RWPE2 (cell line): ENCODE data around the gene ARL8B.

Experiments
- ATAC-seq: fragments of 200-7000 bp; cut with Tn5 transposase; 3 replicates; pipeline ENCODE4 v1.9.1; 2021; ENCODE audit warnings: low read depth
- DNase-seq: peaks from one replicate; pipeline ENCODE4 v3.0.0-alpha.2; 2020; ENCODE audit warnings: low spot score
- H3K27ac ChIP-seq: fragments of 450-650 bp; 2 replicates; pipeline ENCODE4 v1.5.1; 2017; ENCODE audit warnings: mild to moderate bottlenecking; ENCODE audit not compliant: poor library complexity, severe bottlenecking
- H3K27me3 ChIP-seq: fragments of 250-450 bp; sonication (Bioruptor Pico); 2 replicates; pipeline ENCODE4 v1.5.1; 2021; ENCODE audit warnings: mild to moderate bottlenecking, moderate library complexity; ENCODE audit not compliant: insufficient read depth, poor library complexity, severe bottlenecking
- H3K36me3 ChIP-seq: fragments of 250-450 bp; sonication (Bioruptor Pico); 2 replicates; pipeline ENCODE4 v1.5.1; 2020; ENCODE audit warnings: low read depth, mild to moderate bottlenecking, moderate library complexity
- H3K4me1 ChIP-seq: fragments of 250-450 bp; sonication (Bioruptor Pico); 2 replicates; pipeline ENCODE4 v1.5.1; 2021; ENCODE audit warnings: mild to moderate bottlenecking, moderate library complexity; ENCODE audit not compliant: insufficient read depth, poor library complexity, severe bottlenecking
- H3K4me3 ChIP-seq: fragments of 250-450 bp; sonication (Bioruptor Pico); 2 replicates; pipeline ENCODE4 v1.5.1; 2021; ENCODE audit warnings: mild to moderate bottlenecking, moderate library complexity; ENCODE audit not compliant: severe bottlenecking
- H3K9me3 ChIP-seq: fragments of 250-450 bp; sonication (Bioruptor Pico); 2 replicates; pipeline ENCODE4 v1.5.1; 2021; ENCODE audit warnings: mild to moderate bottlenecking, moderate library complexity; ENCODE audit not compliant: severe bottlenecking
- CTCF ChIP-seq: fragments of 450-650 bp; IDR thresholded peaks from one replicate; pipeline ENCODE4 v1.5.1; 2017; ENCODE audit warnings: mild to moderate bottlenecking, moderate library complexity; ENCODE audit not compliant: poor library complexity, severe bottlenecking

The ARL8B gene

DNA sequence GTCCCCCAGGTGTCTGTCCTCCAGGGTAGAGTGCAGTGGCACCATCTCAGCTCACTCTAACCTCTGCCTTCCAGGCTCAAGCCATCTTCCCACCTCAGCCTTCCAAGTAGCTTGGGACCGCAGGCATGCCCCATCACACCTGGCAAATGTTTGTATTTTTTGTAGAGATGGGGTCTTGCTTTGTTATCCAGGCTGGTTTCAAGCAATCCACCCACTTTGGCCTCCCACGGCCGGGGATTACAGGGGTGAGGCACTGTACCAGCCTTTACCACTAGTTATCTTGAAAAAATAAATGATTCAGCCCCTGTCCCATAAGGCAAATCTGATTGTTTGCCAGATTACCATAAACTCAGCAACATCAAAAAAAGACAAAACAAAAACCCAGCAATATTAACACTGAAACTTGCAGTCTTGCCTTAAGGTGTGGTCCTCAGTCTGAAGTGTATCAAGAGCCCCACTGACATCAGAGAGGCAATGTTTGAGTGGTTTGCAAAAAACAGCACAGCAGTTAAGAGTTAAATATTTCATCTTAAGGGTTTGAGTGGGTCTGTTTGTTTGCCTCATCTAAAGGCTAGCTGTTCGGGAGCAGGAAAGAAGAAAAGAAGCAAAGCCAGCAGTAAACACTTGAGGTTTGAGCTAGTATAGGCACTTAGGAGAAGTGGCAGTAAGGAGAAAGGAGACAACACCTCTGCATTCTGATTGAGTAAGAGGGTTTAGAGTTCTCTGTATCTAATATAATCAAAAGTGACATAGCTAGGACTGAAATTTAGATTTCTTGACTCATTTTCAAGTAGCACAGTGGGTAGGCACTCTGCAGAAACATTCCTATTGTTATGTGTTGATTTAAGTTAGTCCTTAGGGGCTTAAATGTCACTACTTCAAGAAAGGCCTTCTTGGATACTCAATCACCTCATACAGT is 39.1 kb downstream of the ARL8B start:
- H3K27ac ChIP-seq, result no peak overlapping the region

DNA sequence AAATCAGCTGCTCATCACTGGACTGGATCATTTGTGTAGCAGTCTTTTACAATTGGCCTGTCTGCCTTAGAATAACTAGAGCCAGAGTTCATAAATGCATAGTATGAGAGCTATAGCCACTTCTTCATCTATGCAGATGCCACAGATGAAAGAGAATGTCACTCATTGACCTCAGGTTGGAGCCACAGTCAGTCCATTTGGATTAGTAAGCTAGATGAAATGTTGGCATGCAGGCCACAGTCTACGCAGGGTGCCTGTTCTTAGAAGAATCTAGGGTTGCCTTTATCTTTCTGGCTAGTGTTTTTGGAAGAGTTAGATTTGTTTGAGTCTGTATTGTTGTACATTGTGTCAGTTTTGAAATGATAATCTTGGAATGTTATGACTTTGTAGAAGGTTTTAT is 40.0 kb downstream of the ARL8B start:
- DNase-seq, result no peak
- no peak for TF ChIP-seq CTCF
- H3K27ac ChIP-seq, result no peak overlapping the region

More for the DNA sequence above, 39.1 kb downstream of the ARL8B start:
- H3K27me3 ChIP-seq, result no peaks in the 10 kb centered on the region
- peaks cover 4% of the 10 kb centered on the region; the same call in 1 of the 2 replicates for H3K36me3 ChIP-seq
- no peak for TF ChIP-seq CTCF
- H3K4me1 ChIP-seq, result peaks cover 10% of the 10 kb centered on the region
- DNase-seq (no peak), ATAC-seq (peak; percentile 69)
- H3K9me3 ChIP-seq, result no peaks in the 10 kb centered on the region
- no peak overlapping the region for H3K4me3 ChIP-seq

DNA sequence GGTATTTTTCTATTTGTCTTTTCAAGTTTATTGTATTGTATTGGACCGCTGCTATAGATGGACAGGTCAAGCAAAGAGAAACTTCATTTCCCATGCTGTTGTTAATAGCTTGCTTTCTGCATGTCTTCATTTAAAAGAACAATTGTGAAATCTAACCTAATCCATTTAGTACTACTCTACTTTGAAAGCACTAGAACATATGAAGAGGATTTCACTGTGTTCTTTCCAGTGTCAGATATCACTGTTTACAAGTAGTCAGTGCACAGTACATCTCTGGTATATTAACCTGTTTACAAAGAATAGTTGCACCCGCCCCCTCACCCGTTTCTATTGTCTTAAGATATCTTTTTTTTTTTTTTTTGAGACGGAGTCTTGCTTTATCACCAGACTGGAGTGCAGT is 43.6 kb downstream of the ARL8B start:
- no peaks in the 10 kb centered on the region for H3K9me3 ChIP-seq
- H3K4me1 ChIP-seq, result peaks cover 7% of the 10 kb centered on the region
- H3K27me3 ChIP-seq, result no peaks in the 10 kb centered on the region
- DNase-seq (no peak), ATAC-seq (no peak)
- no peak overlapping the region for H3K27ac ChIP-seq
- no peak for TF ChIP-seq CTCF
- H3K4me3 ChIP-seq, result no peak overlapping the region
- H3K36me3 ChIP-seq, result peaks cover 13% of the 10 kb centered on the region

More for the DNA sequence above, 40.0 kb downstream of the ARL8B start:
- peaks cover 4% of the 10 kb centered on the region; the same call in 1 of the 2 replicates for H3K36me3 ChIP-seq
- H3K4me3 ChIP-seq, result no peak overlapping the region
- H3K27me3 ChIP-seq, result no peaks in the 10 kb centered on the region
- no peaks in the 10 kb centered on the region for H3K9me3 ChIP-seq
- H3K4me1 ChIP-seq, result peaks cover 10% of the 10 kb centered on the region
- peak; percentile 43; the same call in 2 of the 3 replicates for ATAC-seq

- no peak for ATAC-seq
- Histone ChIP-seq H3K4me3 (no peak overlapping the region), H3K27ac (no peak overlapping the region), H3K9me3 (no peaks in the 10 kb centered on the region), H3K4me1 (peaks cover 2% of the 10 kb centered on the region), H3K36me3 (peaks cover 24% of the 10 kb centered on the region), H3K27me3 (no peaks in the 10 kb centered on the region)
- TF ChIP-seq CTCF, result no peak
- no peak for DNase-seq
Observed at GRCh38 chr3:5166846-5167245, 44.8 kb downstream of the ARL8B start.

GRCh38 chr3:5168110-5168509 is 46.0 kb downstream of the ARL8B start:
- no peaks in the 10 kb centered on the region for H3K9me3 ChIP-seq
- no peak overlapping the region for H3K27ac ChIP-seq
- no peaks in the 10 kb centered on the region for H3K4me1 ChIP-seq
- H3K27me3 ChIP-seq, result no peaks in the 10 kb centered on the region
- no peak for DNase-seq
- H3K36me3 ChIP-seq, result peaks cover 37% of the 10 kb centered on the region
- TF ChIP-seq CTCF, result no peak
- no peak for ATAC-seq
- H3K4me3 ChIP-seq, result no peak overlapping the region
